Hepatocyte (in vitro differentiated cells): ENCODE data around the gene DENND1A. TPM values are rescaled to one million over a fixed set of nuclear protein-coding genes. Genes with fewer than 3 reads are reported as not detected.

Experiments used
- DNase-seq: peaks from one replicate; pipeline ENCODE4 v3.0.0-alpha.2; 2016; ENCODE audit warnings: low spot score
- H2AFZ ChIP-seq: fragments of 200-600 bp; sonication (generic); 2 replicates; pipeline ENCODE4 v1.6.0; 2016; ENCODE audit warnings: antibody characterized with exemption, mild to moderate bottlenecking
- H3K27ac ChIP-seq: fragments of 200-600 bp; sonication (generic); 2 replicates; pipeline ENCODE4 v1.5.1; 2016; ENCODE audit warnings: mild to moderate bottlenecking
- H3K27me3 ChIP-seq: fragments of 200-600 bp; sonication (generic); 2 replicates; pipeline ENCODE4 v1.6.1; 2016
- H3K36me3 ChIP-seq: fragments of 200-600 bp; sonication (generic); replicated peaks from 2 replicates; pipeline ENCODE4 v1.5.1; 2016; ENCODE audit warnings: low read depth; ENCODE audit not compliant: insufficient read depth
- H3K4me1 ChIP-seq: fragments of 200-600 bp; sonication (generic); 2 replicates; pipeline ENCODE4 v1.5.1; 2016; ENCODE audit warnings: mild to moderate bottlenecking, moderate library complexity; ENCODE audit not compliant: insufficient read depth
- H3K4me2 ChIP-seq: fragments of 200-600 bp; sonication (generic); 2 replicates; pipeline ENCODE4 v1.6.0; 2016
- H3K4me3 ChIP-seq: fragments of 200-600 bp; sonication (generic); 2 replicates; pipeline ENCODE4 v1.5.1; 2016; ENCODE audit warnings: mild to moderate bottlenecking
- H3K79me2 ChIP-seq: fragments of 200-600 bp; sonication (generic); 2 replicates; pipeline ENCODE4 v1.6.0; 2017; ENCODE audit warnings: mild to moderate bottlenecking
- H3K9me2 ChIP-seq: fragments of 200-600 bp; sonication (generic); replicated peaks from 2 replicates; pipeline ENCODE4 v1.6.0; 2017; ENCODE audit warnings: mild to moderate bottlenecking; ENCODE audit not compliant: insufficient read depth
- H3K9me3 ChIP-seq: fragments of 200-600 bp; sonication (generic); 2 replicates; pipeline ENCODE4 v1.5.1; 2016; ENCODE audit warnings: low read depth, mild to moderate bottlenecking
- H4K20me1 ChIP-seq: fragments of 200-600 bp; sonication (generic); 2 replicates; pipeline ENCODE4 v1.6.0; 2016; ENCODE audit warnings: mild to moderate bottlenecking; ENCODE audit not compliant: insufficient read depth, poor library complexity, severe bottlenecking
- CTCF ChIP-seq: fragments of 200-600 bp; sonication (generic); IDR thresholded peaks from 2 replicates; pipeline ENCODE4 v1.5.1; 2016; ENCODE audit warnings: antibody characterized with exemption, mild to moderate bottlenecking; ENCODE audit not compliant: poor library complexity
- EZH2 ChIP-seq: fragments of 200-600 bp; sonication (generic); IDR thresholded peaks from 2 replicates; pipeline ENCODE4 v1.6.1; 2016; ENCODE audit warnings: antibody characterized with exemption, mild to moderate bottlenecking, borderline replicate concordance
- EZH2phosphoT487 ChIP-seq: fragments of 200-600 bp; sonication (generic); IDR thresholded peaks from one replicate; pipeline ENCODE4 v1.6.1; 2018; ENCODE audit warnings: antibody characterized with exemption, mild to moderate bottlenecking, low read depth, moderate library complexity; ENCODE audit not compliant: unreplicated experiment, severe bottlenecking
- WGBS: methylation state at CpG from one replicate; pipeline ENCODE4 v1.1.6; 2016; ENCODE audit warnings: low lambda C conversion rate; ENCODE audit errors: missing lambda C conversion rate; 5-methylcytosine and 5-hydroxymethylcytosine counted together
- polyA plus RNA-seq: library from polyadenylated mRNA; unstranded; fragments of >200 nt; fragmentation: Nextera tagmentation; extraction: Ambion mirVana; gene quantifications from 2 replicates; pipeline ENCODE4 v1.2.1, GENCODE V29; 2016
- total RNA-seq: library from RNA; depleted of rRNA; stranded (reverse); fragments of >200 nt; gene quantifications from 2 replicates; pipeline ENCODE4 v1.2.3, GENCODE V29; 2014

Gene DENND1A
- total and polyA plus RNA-seq, 2 experiments from 2014 or later: 24.0 to 28.9 TPM

GRCh38 chr9:123741214-123741613 lies 188.7 kb downstream of the DENND1A start:
- Histone ChIP-seq H3K4me2 (no peak overlapping the region), H3K4me3 (no peak overlapping the region), H2AFZ (no peak overlapping the region), H3K27ac (no peak overlapping the region), H4K20me1 (peaks cover 6% of the 10 kb centered on the region), H3K79me2 (no peaks in the 10 kb centered on the region), H3K9me2 (no peaks in the 10 kb centered on the region), H3K9me3 (no peaks in the 10 kb centered on the region), H3K36me3 (no peaks in the 10 kb centered on the region), H3K4me1 (peaks cover 15% of the 10 kb centered on the region), H3K27me3 (no peaks in the 10 kb centered on the region)
- TF ChIP-seq EZH2 (no peak), EZH2phosphoT487 (no peak)
- DNase-seq: no peak
- WGBS: 89% methylated on average over 3 of the region's 3 CpGs

GRCh38 chr9:123739902-123740301 lies 190.0 kb downstream of the DENND1A start:
- no peaks in the 10 kb centered on the region for H3K9me2 ChIP-seq
- no peak for TF ChIP-seq EZH2
- H3K9me3 ChIP-seq: no peaks in the 10 kb centered on the region
- H3K79me2 ChIP-seq: no peaks in the 10 kb centered on the region
- H3K36me3 ChIP-seq: no peaks in the 10 kb centered on the region
- peaks cover 15% of the 10 kb centered on the region for H3K4me1 ChIP-seq
- H4K20me1 ChIP-seq: peaks cover 6% of the 10 kb centered on the region
- H3K27ac ChIP-seq: no peak overlapping the region
- no peak overlapping the region for H3K4me3 ChIP-seq
- no peak overlapping the region for H2AFZ ChIP-seq
- 87% methylated on average over 2 of the region's 2 CpGs for WGBS
- no peaks in the 10 kb centered on the region for H3K27me3 ChIP-seq
- no peak overlapping the region for H3K4me2 ChIP-seq
- no peak for DNase-seq

GRCh38 chr9:123739387-123739786 lies 190.5 kb downstream of the DENND1A start:
- Histone ChIP-seq H3K4me2 (no peak overlapping the region), H2AFZ (no peak overlapping the region), H3K9me3 (no peaks in the 10 kb centered on the region), H3K36me3 (no peaks in the 10 kb centered on the region), H3K27me3 (no peaks in the 10 kb centered on the region), H3K27ac (no peak overlapping the region), H4K20me1 (peaks cover 6% of the 10 kb centered on the region), H3K4me1 (peaks cover 15% of the 10 kb centered on the region), H3K4me3 (no peak overlapping the region), H3K79me2 (no peaks in the 10 kb centered on the region), H3K9me2 (no peaks in the 10 kb centered on the region)
- TF ChIP-seq EZH2phosphoT487 (no peak), EZH2 (no peak), CTCF (no peak)
- DNase-seq: no peak
- 93% methylated on average over 1 of the region's 1 CpG for WGBS

- Histone ChIP-seq H4K20me1 (peaks cover 6% of the 10 kb centered on the region), H3K79me2 (no peaks in the 10 kb centered on the region), H3K36me3 (no peaks in the 10 kb centered on the region), H3K4me1 (peaks cover 15% of the 10 kb centered on the region), H3K27ac (no peak overlapping the region), H3K9me2 (no peaks in the 10 kb centered on the region), H3K4me3 (no peak overlapping the region), H3K27me3 (no peaks in the 10 kb centered on the region), H3K9me3 (no peaks in the 10 kb centered on the region), H3K4me2 (no peak overlapping the region), H2AFZ (no peak overlapping the region)
- no peak for DNase-seq
- TF ChIP-seq EZH2 (no peak), CTCF (no peak), EZH2phosphoT487 (no peak)
- WGBS: 83% methylated on average over 2 of the region's 2 CpGs
These were observed 191.3 kb downstream of the DENND1A start for GRCh38 chr9:123738648-123739047.
